Lower leg skin (tissue), 4 donors: ENCODE data around the gene PRPSAP2. TPM values are rescaled to one million over a fixed set of nuclear protein-coding genes. Genes with fewer than 3 reads are reported as not detected.
A peak's percentile ranks its signal among the peaks of the same experiment; 100 is the strongest.

Experiments
- DNase-seq, 2 donors: peaks; one replicate each; pipeline ENCODE4 v3.0.0-alpha.2; 2019; ENCODE audit warnings: low spot score in 2 of 2
- H3K4me3 ChIP-seq: fragments of 200-600 bp; sonication (generic); 2 replicates; pipeline ENCODE4 v1.5.1; 2017; ENCODE audit warnings: mild to moderate bottlenecking, low read depth; ENCODE audit not compliant: poor library complexity, severe bottlenecking
- POLR2A ChIP-seq, 2 donors: fragments of 450-650 bp; IDR thresholded peaks; one replicate each; pipeline ENCODE4 v1.6.1; 2016 to 2017; ENCODE audit warnings: antibody characterized with exemption in 2 of 2, mild to moderate bottlenecking in 1 of 2, moderate library complexity in 1 of 2
- WGBS, 2 donors: methylation state at CpG; one replicate each; pipeline ENCODE4 v1.1.5; 2018; 5-methylcytosine and 5-hydroxymethylcytosine counted together
- intact Hi-C: fragments of 100-400 bp; cut with DNase I; formaldehyde crosslinking; loops from one replicate; pipeline ENCODE4 v1.15.0; 2023; ENCODE audit warnings: low total_unique reads
- total RNA-seq, 4 donors: library from RNA; depleted of rRNA; stranded (reverse); fragments of >200 nt; gene quantifications; one replicate each; pipeline ENCODE4 v1.1.0, GENCODE V29; 2016
- TF ChIP-seq, protein P1 (sequence below), 3 donors: fragments of 450-650 bp; IDR thresholded peaks; one replicate each; pipeline ENCODE4 v1.5.1; 2016; ENCODE audit warnings: antibody characterized with exemption in 3 of 3, mild to moderate bottlenecking in 3 of 3, moderate library complexity in 2 of 3

PRPSAP2 gene
- total RNA-seq, 4 donors from 2014 or later: 16.3 to 27.3 (median 23.0) TPM

DNA sequence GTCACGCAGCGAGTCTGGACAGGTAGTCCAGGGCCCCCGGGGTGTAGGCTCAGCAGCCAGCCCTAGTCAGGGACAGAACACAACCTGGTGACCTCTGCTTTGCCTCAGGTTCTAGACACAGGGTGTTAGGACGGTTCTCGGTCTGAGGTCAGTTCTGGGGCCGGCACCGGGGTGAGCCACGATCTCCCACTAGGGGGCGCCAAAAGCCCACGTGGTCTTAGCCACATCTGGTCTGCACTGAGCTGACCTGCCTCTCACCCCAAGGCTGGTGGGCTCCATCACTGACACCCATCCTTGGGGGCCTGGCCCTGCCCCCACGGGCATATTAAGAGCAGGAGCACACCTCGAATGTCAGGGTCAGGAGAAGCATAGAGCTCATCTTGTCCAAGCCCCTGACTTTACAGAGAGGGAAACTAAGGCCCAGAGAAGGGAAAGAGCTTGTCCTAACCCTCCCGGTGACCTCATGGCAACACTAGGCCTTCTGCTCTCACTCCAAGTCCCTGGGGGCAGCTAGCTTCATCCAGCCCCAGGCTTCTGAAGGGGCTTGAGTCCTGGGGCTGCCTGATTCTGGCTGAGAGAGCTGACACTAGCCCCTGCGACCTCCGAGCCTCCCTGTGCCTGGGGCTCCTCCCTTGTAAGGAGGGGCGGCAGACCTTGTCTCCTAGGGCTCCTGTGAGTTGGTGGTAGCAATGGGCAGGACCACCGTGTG lies 103.0 kb downstream of the PRPSAP2 start:
- intact Hi-C loops: no loop called here
- TF ChIP-seq, protein P1, sequence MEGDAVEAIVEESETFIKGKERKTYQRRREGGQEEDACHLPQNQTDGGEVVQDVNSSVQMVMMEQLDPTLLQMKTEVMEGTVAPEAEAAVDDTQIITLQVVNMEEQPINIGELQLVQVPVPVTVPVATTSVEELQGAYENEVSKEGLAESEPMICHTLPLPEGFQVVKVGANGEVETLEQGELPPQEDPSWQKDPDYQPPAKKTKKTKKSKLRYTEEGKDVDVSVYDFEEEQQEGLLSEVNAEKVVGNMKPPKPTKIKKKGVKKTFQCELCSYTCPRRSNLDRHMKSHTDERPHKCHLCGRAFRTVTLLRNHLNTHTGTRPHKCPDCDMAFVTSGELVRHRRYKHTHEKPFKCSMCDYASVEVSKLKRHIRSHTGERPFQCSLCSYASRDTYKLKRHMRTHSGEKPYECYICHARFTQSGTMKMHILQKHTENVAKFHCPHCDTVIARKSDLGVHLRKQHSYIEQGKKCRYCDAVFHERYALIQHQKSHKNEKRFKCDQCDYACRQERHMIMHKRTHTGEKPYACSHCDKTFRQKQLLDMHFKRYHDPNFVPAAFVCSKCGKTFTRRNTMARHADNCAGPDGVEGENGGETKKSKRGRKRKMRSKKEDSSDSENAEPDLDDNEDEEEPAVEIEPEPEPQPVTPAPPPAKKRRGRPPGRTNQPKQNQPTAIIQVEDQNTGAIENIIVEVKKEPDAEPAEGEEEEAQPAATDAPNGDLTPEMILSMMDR (IDR thresholded peaks at IDR 0.05): peak in 1 of 3 donors; percentile 48
- no peak for TF ChIP-seq POLR2A (IDR thresholded peaks at IDR 0.05)
- WGBS, 2 donors: 36 to 39% methylated on average over 15 to 17 of the region's 17 CpGs
- DNase-seq: peak; percentile 72 to 96
- no peak overlapping the region for H3K4me3 ChIP-seq

- no peak for DNase-seq
- intact Hi-C loops: no loop called here
- no peak overlapping the region for H3K4me3 ChIP-seq
- TF ChIP-seq, protein P1 (IDR thresholded peaks at IDR 0.05): no peak
- TF ChIP-seq POLR2A (IDR thresholded peaks at IDR 0.05): no peak
- WGBS, 2 donors: 64 to 65% methylated on average over 11 to 16 of the region's 16 CpGs
These were observed 103.9 kb downstream of the PRPSAP2 start for GRCh38 chr17:18961634-18962493.

DNA sequence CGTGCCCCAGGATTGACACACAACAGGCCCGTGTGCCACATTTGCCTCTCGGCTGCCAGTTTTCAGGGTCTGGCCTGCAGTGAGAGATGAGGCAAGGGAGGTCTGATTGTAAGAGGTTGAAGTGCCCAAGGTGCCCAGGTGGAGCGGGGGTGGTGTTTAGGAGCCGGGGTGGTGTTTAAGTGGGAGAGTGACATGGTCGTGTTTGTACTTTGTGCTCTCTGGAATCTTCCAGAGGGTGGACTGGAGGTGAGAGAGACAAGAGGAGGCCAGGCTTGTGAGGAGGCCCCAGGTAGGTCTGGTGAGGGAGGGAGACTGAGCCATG lies 104.5 kb downstream of the PRPSAP2 start:
- no peak for DNase-seq
- no peak for TF ChIP-seq POLR2A (IDR thresholded peaks at IDR 0.05)
- TF ChIP-seq, protein P1 (IDR thresholded peaks at IDR 0.05): no peak
- WGBS, 2 donors: 71 to 73% methylated on average over 6 of the region's 6 CpGs
- no peak overlapping the region for H3K4me3 ChIP-seq
- intact Hi-C loops: no loop called here

DNA sequence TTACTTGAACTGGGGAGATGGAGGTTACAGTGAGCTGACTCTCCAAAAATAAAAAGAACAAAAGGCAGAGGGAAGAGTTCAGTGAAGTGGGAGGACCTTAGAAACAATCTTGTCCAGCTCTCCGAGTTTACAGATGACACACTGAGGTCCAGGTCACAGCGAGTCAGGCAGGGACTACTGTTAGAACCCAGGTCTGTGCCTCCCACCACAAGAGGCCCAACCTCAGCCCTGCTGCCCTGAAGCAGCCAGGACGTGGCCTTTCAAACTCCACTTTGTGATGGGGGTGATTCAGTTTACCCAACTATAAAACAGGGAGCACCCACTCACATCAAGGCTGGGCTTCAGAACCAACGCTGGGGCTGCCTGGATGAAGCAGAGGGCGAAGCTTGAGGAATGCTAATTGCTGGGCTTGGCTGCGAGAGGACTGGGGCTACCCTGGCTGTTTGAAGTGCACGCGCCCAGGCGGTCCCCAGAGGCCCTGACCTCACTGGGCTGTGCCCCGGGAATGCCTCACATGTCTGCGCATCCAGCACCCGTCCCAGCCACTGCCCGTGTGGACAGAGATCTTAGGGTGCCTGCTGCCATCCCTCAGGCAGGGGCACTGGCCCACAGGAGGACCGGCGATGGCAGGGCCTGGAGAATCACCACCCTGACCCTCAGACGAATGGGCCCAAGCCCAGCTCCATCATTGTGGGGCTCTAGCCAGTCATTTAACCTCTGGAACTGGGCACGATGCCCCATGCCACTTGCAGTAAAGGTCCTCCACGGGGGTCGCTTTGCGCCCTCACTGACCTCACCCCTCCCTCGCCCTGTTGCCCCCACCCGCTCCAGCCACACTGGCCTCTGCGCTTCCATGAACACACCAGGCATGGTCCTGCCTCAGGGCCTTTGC lies 105.4 kb downstream of the PRPSAP2 start:
- no peak overlapping the region for H3K4me3 ChIP-seq
- DNase-seq: peak in 1 of 2 donors; percentile 82
- 80 to 89% methylated on average over 16 to 23 of the region's 23 CpGs for WGBS, 2 donors
- no peak for TF ChIP-seq POLR2A (IDR thresholded peaks at IDR 0.05)
- intact Hi-C loops: no loop called here

DNA sequence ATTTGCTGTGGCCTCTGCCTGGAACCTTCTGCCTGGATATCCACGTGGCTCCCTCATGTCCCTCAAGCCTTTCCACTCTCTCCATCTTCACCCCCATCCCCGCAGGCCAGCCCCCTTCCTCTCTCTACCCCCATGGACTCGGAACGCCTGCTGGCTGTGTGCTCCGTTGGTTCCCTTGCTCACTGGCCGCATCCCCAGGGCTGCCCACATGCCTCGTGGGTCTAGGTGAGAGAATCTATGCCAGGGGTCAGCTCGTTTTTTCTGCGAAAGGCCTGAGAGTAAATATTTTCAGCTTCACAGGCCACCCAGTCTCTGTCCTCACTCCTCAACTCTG lies 106.1 kb downstream of the PRPSAP2 start:
- 87 to 90% methylated on average over 9 of the region's 9 CpGs for WGBS, 2 donors
- no peak for DNase-seq
- TF ChIP-seq, protein P1 (IDR thresholded peaks at IDR 0.05): no peak
- no peak for TF ChIP-seq POLR2A (IDR thresholded peaks at IDR 0.05)
- intact Hi-C loops: no loop called here
- H3K4me3 ChIP-seq: no peak overlapping the region

- intact Hi-C loops: no loop called here
- TF ChIP-seq POLR2A (IDR thresholded peaks at IDR 0.05): no peak
- TF ChIP-seq, protein P1 (IDR thresholded peaks at IDR 0.05): no peak
- no peak overlapping the region for H3K4me3 ChIP-seq
- no peak for DNase-seq
- WGBS, 2 donors: 89 to 94% methylated on average over 9 of the region's 9 CpGs
These were observed 106.6 kb downstream of the PRPSAP2 start for GRCh38 chr17:18964550-18964949.
